GM19438 (cell line): Measurements from ENCODE around the gene EHD3.

Experiments
- ATAC-seq: cut with Tn5 transposase; IDR thresholded peaks from one replicate; pipeline ENCODE4 v1.9.1; 2021; ENCODE audit warnings: low read depth; ENCODE audit not compliant: unreplicated experiment

Gene EHD3

DNA sequence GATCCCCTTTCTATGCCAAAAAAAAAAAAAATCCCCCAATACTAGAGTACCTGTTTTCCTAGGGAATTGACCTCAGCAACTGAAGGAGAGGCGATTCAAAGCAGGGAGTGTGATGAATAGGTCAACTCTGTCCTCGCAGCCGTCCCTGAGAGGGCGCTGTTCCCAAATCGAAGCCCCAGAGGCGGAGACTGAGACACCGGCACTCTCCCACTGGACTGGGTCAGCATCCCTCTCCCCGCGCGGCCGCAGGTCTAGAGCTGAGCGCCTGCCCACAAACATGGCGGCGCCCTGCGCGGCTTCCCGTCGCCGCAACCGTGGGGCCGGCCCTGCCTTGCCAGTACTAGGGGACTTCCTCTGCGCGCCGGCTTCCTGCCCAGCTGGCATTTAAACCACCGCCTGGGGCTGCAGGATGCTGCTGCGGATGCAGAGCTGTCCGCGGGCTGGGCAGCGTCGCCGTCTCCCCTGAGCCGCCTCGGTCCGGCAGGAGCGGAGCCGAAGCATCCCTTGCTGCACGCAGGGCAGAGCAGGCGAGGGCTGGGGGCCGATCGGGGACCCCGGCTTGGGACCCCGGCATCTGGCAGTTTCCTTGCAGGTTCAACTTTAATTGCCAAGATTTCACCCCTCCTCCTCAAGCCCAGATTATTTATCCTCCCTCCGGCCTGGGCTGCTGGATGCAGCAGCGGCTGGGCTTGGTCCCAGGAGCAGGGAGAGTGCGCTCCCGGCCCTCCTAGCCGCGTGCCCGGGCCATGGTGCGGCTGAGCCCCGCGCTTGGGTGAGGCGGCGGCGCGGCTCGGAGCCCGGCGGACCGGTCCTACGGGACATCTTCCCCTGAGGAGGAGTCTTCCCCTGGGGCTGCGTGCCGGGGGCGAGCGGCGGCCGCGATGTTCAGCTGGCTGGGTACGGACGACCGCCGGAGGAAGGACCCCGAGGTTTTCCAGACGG, at the start of gene EHD3:
EHD3 (plus strand) TSS at position 412 of the 942 bp plus-strand sequence; CDS start at position 882, 470 bp downstream.
- ATAC-seq, result peak; percentile 92

DNA sequence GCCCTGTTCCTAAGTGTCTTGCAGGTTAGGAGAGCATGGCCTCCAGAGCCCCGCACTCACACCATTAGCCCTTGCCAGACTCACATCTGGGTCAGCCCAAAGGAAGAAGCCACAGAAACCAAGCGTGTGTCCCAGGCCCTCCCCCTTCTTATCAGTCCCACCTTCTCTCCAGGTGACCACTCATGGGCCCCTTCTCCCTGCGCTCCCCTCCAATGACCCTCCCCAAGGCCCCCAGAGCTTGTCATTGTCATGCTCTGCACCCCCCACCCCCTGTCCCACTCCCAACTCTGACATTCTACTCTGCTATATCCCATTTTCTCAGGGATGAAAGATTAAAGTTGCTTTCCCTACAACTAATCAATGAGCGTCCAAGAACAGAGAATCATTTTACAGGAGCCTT, 46.8 kb upstream of the EHD3 start:
- no peak for ATAC-seq

DNA sequence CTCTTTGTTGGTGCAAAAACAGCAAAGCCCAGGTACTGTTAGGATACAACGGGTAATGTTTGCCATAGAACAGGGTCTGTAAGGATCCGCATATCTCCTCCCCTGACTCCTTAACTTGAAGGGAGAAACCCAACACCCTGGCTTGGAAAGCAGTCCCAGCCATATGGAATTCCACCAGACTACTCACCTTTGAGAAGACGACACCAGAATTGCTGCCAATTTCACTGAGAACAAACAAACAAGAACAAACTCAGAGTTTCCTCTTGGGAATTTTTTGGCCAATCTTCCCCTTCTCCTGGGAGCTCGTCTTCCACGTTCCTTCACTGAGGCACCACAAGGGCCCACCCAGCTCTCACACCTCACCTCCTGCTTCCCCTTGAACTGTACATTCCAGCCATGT, 45.8 kb upstream of the EHD3 start:
- ATAC-seq, result no peak

- no peak for ATAC-seq
Measured at GRCh38 chr2:31189141-31189540, 44.8 kb upstream of the EHD3 start.

DNA sequence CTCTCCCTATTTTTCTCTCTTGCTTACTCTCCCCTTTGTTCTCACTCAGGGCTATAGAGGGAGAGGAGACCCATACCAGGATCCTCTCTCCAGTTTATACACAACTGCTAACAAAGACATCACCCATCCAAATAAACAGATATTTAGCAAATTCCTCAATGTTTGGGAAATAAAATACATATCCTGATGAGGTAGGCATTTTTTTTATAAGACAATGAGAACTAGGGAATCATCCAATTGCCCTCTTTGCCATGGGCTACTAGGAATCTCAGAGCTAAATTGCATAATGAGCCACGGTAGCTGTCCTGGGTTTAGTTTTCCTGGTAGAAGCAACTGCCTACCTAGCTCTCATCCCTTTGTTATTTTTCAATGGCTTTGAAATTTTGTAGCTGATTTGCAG, 43.8 kb upstream of the EHD3 start:
- no peak for ATAC-seq

GRCh38 chr2:31191931-31192330, 42.0 kb upstream of the EHD3 start:
- ATAC-seq, result no peak

GRCh38 chr2:31192396-31192795, 41.6 kb upstream of the EHD3 start:
- no peak for ATAC-seq

- no peak for ATAC-seq
Measured at GRCh38 chr2:31192851-31193392, 41.0 kb upstream of the EHD3 start.

DNA sequence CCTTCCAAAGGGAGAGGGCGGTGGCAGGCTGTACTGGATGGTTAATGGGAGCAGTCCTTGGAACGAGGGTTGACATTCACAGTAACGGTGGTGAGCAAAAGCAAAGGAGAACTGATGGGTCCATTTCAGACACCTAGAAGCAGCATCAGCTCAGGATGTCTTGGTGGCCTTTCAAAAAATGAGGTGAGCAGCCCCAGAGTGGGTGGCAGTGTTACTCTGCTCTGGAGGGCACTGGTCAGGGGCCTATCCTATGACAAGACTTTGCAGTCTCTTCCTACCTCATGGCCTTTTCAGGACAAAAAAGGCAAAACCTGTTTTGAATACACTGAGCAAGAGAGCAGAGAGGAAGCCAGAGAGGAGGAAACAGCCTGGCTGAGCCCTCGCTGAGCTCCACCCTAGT, 40.1 kb upstream of the EHD3 start:
- ATAC-seq, result no peak

DNA sequence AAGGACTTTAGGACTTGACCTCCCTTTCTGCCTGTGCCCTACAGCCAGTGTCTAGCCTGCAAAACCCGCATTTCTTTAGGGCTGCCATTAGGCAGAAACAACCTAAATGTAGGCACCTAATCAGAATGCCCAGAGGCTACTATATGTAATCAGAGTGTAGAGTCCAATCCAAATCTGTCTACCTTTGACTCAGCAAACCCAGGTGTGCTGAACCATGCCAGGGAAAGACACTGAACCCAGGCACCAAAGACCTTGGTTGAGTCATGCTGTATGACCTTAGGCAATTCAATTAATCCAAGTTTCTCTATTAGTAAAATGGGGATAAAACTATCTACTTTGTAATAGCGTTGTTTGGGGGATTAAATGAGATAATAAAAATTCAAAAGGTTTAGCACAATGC, 37.3 kb upstream of the EHD3 start:
- no peak for ATAC-seq

DNA sequence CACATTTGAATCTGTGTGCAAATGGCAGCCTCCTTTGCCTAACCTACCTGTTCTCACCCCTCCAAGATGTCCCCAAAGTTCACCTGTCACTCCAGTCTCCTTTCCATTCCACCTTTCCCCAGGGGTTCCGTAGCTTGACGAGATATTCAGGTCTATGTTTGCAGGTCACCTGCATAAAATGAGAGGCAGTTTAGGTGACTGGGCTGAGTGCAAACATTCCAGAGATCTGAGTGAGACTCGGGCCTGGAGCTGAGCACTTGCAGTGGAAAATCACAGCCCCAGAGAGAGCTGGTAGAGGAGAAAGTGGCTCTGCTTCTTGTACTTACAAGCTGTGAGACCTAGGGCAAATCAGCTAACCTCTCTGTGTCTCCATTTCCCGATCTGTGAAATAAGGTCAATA, 36.8 kb upstream of the EHD3 start:
- ATAC-seq, result no peak

DNA sequence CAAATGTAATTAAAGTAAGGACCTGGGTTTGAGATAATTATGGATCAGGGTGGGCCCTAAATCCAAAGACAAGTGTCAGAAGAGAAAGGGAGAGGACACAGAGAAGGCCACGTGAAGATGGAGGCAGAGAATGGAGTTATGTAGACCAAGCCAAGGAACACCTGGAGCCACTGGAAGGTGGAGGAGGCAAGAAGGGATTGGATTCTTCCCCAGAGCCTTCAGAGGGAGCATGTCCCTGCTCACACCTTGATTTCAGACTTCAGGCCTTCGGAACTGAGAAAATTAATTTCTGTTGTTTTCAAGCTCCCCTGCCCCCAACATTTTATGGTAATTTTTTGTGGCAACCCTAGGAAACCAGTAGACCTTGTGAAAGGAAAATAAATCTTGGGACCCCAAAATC, 36.3 kb upstream of the EHD3 start:
- no peak for ATAC-seq

- ATAC-seq, result no peak
Measured at GRCh38 chr2:31199206-31199605, 34.7 kb upstream of the EHD3 start.

DNA sequence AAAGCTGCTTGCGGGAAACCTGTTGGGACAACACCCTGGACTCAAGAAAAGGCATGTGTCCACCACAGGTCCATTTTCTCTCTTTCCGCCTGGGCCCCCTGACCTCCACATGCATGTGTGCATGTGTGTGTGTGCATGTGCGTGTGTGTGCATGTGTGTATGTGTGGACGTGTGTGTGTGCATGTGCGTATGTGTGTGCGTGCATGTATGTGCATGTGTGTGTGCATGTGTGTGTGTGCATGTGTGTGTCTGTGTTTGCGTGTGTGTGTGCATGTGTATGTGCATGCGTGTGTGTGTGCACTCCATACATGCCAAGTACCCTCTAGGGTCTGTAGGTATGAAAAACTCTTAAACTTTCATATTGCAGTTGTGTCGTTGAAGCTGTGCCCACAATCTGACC, 33.0 kb upstream of the EHD3 start:
- no peak for ATAC-seq

GRCh38 chr2:31202041-31202440, 31.9 kb upstream of the EHD3 start:
- no peak for ATAC-seq

DNA sequence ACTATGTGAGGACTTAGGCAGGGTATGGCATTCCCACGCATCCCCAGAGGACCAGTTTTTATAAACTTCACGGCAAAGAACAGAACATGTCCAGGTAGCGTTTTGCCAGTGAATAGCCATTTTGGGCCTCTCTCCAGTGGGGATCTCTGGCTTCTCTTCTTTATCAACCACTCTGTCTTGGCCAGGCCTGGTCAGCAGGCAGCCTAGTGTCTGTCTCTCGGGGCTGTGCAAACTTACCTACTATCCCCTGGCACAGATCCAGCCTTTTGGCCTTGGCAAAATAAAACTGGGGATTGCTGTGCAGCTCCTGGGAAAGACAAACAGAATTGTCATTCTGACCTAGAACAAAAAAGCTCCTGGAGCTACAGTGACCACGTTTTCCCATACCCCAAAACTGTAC, 31.1 kb upstream of the EHD3 start:
- no peak for ATAC-seq

DNA sequence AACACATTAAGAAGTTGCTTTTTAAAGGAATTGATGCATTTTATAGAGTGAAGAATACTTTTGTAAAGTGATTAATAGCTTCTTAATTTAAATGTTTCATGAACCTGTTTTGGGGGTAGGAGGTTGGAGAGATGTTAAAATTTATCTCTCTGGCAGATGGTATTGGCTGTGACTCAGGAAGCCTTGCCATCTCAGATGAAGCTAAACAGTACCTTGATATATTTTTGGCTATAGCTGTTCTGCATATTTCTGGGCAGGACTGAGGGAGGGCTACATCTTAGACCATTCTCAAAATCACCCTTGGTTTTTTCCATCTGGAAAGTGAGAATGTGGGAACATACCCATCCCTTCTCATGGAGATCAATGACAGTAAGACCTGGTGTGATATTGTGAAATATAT, 30.0 kb upstream of the EHD3 start:
- ATAC-seq, result no peak

- ATAC-seq, result no peak
Measured at GRCh38 chr2:31204783-31205182, 29.2 kb upstream of the EHD3 start.

GRCh38 chr2:31205186-31205585, 28.8 kb upstream of the EHD3 start:
- ATAC-seq, result no peak

- ATAC-seq, result no peak
Measured at GRCh38 chr2:31205613-31206012, 28.3 kb upstream of the EHD3 start.

DNA sequence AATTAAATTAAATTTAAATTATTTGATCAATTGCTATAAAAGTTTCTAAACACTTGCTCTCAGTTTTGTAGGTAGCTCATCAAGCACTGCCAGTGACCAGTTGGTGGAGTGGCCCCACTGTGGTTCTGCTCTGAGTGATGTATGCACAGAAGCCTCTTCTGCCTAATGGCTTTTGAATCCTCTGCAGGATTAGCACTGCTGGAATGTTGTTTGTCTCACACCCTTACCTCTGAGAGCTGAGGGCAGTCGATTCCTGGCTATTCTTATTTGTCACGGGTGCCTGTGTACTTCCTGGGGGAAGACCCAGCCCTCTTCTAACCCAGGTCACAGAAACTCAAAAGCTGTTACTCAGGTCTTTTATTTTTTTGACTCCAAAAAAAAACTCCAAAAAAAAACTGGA, 26.2 kb upstream of the EHD3 start:
- no peak for ATAC-seq

- ATAC-seq, result no peak
Measured at GRCh38 chr2:31208240-31208639, 25.7 kb upstream of the EHD3 start.
